Gastroesophageal sphincter (tissue), 2 donors: ENCODE results near the gene SIGLEC14.

ENCODE experiments used
- POLR2A ChIP-seq, 2 donors: fragments of 450-650 bp; IDR thresholded peaks; one replicate each; pipeline ENCODE4 v1.6.1; 2017; ENCODE audit warnings: antibody characterized with exemption in 2 of 2, mild to moderate bottlenecking in 2 of 2, moderate library complexity in 1 of 2
- POLR2AphosphoS5 ChIP-seq: sonication (generic); formaldehyde crosslinking; IDR thresholded peaks from one replicate; pipeline ENCODE4 v1.6.1; 2017; ENCODE audit warnings: antibody characterized with exemption

DNA sequence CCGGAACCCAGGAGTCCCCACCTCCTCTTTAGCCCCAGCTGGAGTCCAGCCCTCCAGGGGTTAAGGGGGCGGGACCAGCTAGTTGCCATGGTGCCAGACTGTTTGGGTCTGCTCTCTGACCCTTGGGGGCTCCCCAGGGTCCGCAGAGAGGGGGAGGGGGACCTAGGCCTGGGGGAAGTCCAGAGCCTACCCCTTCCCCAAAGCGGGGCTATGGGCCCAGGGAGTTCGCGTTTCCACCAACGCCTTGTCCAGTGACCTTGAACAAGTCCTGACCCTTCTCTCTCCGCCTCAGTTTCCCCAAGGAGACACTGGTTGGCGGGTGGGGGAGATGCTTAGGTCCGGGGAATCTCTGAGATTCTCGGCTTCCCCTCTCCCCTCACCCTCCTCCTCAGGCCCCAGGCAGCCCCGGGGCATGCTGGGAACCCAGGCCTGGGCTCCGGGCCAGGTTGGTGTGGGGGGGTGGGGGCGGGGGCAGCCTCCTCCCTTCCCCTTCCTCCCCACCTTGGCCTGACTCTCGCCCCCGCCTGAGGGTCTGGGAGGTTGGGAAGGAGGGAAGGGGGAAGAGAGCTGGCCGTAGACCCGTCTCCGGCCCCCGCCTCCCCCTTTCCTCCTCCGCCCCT is 43.9 kb upstream of the SIGLEC14 start:
- TF ChIP-seq POLR2AphosphoS5 (peak; percentile 61), POLR2A (IDR thresholded peaks at IDR 0.05) (peak in 1 of 2 donors; percentile 20)
